ENCODE measurements around the gene ADGRB3. TPM values are rescaled to one million over a fixed set of nuclear protein-coding genes. Genes with fewer than 3 reads are reported as not detected.

ADGRB3 gene
- total RNA-seq, 1 experiment from 2014 or later, result 7.7 TPM

GRCh38 chr6:69216127-69216526, 581.0 kb downstream of the ADGRB3 start:
- Histone ChIP-seq H3K27me3 (replicated peaks; ENCODE audit: insufficient read depth, low read depth, low read length, poor library complexity) (no peaks in the 10 kb centered on the region), H3K4me3 (ENCODE audit: low read depth, low read length, poor library complexity, severe bottlenecking) (no peak overlapping the region), H3K9me3 (ENCODE audit: low read depth, low read length, poor library complexity, severe bottlenecking) (no peaks in the 10 kb centered on the region), H3K36me3 (ENCODE audit: insufficient read depth, low read length, poor library complexity, severe bottlenecking) (no peaks in the 10 kb centered on the region), H3K27ac (ENCODE audit: low read depth, low read length, poor library complexity, severe bottlenecking) (no peak overlapping the region), H3K4me1 (ENCODE audit: insufficient read depth, low read length, poor library complexity, severe bottlenecking) (no peaks in the 10 kb centered on the region)
- CTCF ChIA-PET, result no interaction called here
- TF ChIP-seq EZH2 (IDR thresholded peaks at IDR 0.05; ENCODE audit: borderline replicate concordance, low read depth, low read length, poor library complexity, severe bottlenecking) (no peak), CTCF (conservative IDR thresholded peaks at IDR 0.05; ENCODE audit: low read depth, low read length) (no peak)
- POLR2A ChIA-PET (ENCODE audit: low non-redundant PET), result no interaction called here
- intact Hi-C loops (cut with micrococcal nuclease; ENCODE audit: unreplicated experiment), result no loop called here
- no peak for DNase-seq (ENCODE audit: low spot score)
- no TSS peak for BruUV-seq (replicated peaks)

GRCh38 chr6:69217343-69217742, 582.3 kb downstream of the ADGRB3 start:
- H3K9me3 ChIP-seq (ENCODE audit: low read depth, low read length, poor library complexity, severe bottlenecking), result no peaks in the 10 kb centered on the region
- ChIA-PET CTCF (no interaction called here), POLR2A (ENCODE audit: low non-redundant PET) (no interaction called here)
- intact Hi-C loops (cut with micrococcal nuclease; ENCODE audit: unreplicated experiment), result no loop called here
- no peaks in the 10 kb centered on the region for H3K4me1 ChIP-seq (ENCODE audit: insufficient read depth, low read length, poor library complexity, severe bottlenecking)
- no peaks in the 10 kb centered on the region for H3K36me3 ChIP-seq (ENCODE audit: insufficient read depth, low read length, poor library complexity, severe bottlenecking)
- DNase-seq (ENCODE audit: low spot score), result no peak
- H3K4me3 ChIP-seq (ENCODE audit: low read depth, low read length, poor library complexity, severe bottlenecking), result no peak overlapping the region
- H3K27me3 ChIP-seq (replicated peaks; ENCODE audit: insufficient read depth, low read depth, low read length, poor library complexity), result no peaks in the 10 kb centered on the region
- TF ChIP-seq CTCF (conservative IDR thresholded peaks at IDR 0.05; ENCODE audit: low read depth, low read length) (no peak), EZH2 (IDR thresholded peaks at IDR 0.05; ENCODE audit: borderline replicate concordance, low read depth, low read length, poor library complexity, severe bottlenecking) (no peak)
- BruUV-seq (replicated peaks), result no TSS peak
- H3K27ac ChIP-seq (ENCODE audit: low read depth, low read length, poor library complexity, severe bottlenecking), result no peak overlapping the region

- no peak overlapping the region for H3K27ac ChIP-seq (ENCODE audit: low read depth, low read length, poor library complexity, severe bottlenecking)
- TF ChIP-seq EZH2 (IDR thresholded peaks at IDR 0.05; ENCODE audit: borderline replicate concordance, low read depth, low read length, poor library complexity, severe bottlenecking) (no peak), CTCF (conservative IDR thresholded peaks at IDR 0.05; ENCODE audit: low read depth, low read length) (no peak)
- no peaks in the 10 kb centered on the region for H3K27me3 ChIP-seq (replicated peaks; ENCODE audit: insufficient read depth, low read depth, low read length, poor library complexity)
- no TSS peak for BruUV-seq (replicated peaks)
- intact Hi-C loops (cut with micrococcal nuclease; ENCODE audit: unreplicated experiment), result no loop called here
- POLR2A ChIA-PET (ENCODE audit: low non-redundant PET), result no interaction called here
- H3K4me1 ChIP-seq (ENCODE audit: insufficient read depth, low read length, poor library complexity, severe bottlenecking), result no peaks in the 10 kb centered on the region
- no peaks in the 10 kb centered on the region for H3K9me3 ChIP-seq (ENCODE audit: low read depth, low read length, poor library complexity, severe bottlenecking)
- CTCF ChIA-PET, result no interaction called here
- H3K36me3 ChIP-seq (ENCODE audit: insufficient read depth, low read length, poor library complexity, severe bottlenecking), result no peaks in the 10 kb centered on the region
- H3K4me3 ChIP-seq (ENCODE audit: low read depth, low read length, poor library complexity, severe bottlenecking), result no peak overlapping the region
- peak; percentile 4 for DNase-seq (ENCODE audit: low spot score)
Observed at GRCh38 chr6:69220375-69220774, 585.3 kb downstream of the ADGRB3 start.

Data from A673 (cell line).